ENCODE results near the gene IFNB1. TPM values are rescaled to one million over a fixed set of nuclear protein-coding genes. Genes with fewer than 3 reads are reported as not detected.

The IFNB1 gene
- total and polyA plus RNA-seq, 12 donors: not detected

- intact Hi-C loops (cut with DNase I): no loop called here
- WGBS, 4 donors: 50 to 73% (median 60%) methylated on average over 3 of the region's 3 CpGs
- no peaks in the 10 kb centered on the region for H3K36me3 ChIP-seq (replicated peaks in 1 of 2)
- no peaks in the 10 kb centered on the region for H3K9me3 ChIP-seq (replicated peaks in 1 of 3)
- H3K27ac ChIP-seq: no peak overlapping the region
- no peak for TF ChIP-seq CTCF (IDR thresholded peaks at IDR 0.05)
- TF ChIP-seq POLR2A (IDR thresholded peaks at IDR 0.05): no peak
- H3K4me1 ChIP-seq (replicated peaks in 1 of 2): peaks cover 2 to 3% of the 10 kb centered on the region in 2 donors
- no peak for DNase-seq
- no peak overlapping the region for H3K4me3 ChIP-seq
- H3K27me3 ChIP-seq: no peaks in the 10 kb centered on the region
Observed at GRCh38 chr9:21075484-21075883, 2.3 kb downstream of the IFNB1 start.

GRCh38 chr9:21070906-21071305 lies 6.8 kb downstream of the IFNB1 start:
- H3K27ac ChIP-seq: no peak overlapping the region
- no peak overlapping the region for H3K4me3 ChIP-seq
- TF ChIP-seq CTCF (IDR thresholded peaks at IDR 0.05) (no peak), POLR2A (IDR thresholded peaks at IDR 0.05) (no peak)
- no peak for DNase-seq
- intact Hi-C loops (cut with DNase I): no loop called here
- H3K27me3 ChIP-seq: no peaks in the 10 kb centered on the region
- no peaks in the 10 kb centered on the region for H3K9me3 ChIP-seq (replicated peaks in 1 of 3)
- H3K36me3 ChIP-seq (replicated peaks in 1 of 2): no peaks in the 10 kb centered on the region
- peaks cover 6 to 15% of the 10 kb centered on the region in 2 donors for H3K4me1 ChIP-seq (replicated peaks in 1 of 2)

GRCh38 chr9:21070171-21070571 lies 7.6 kb downstream of the IFNB1 start:
- no peaks in the 10 kb centered on the region for H3K27me3 ChIP-seq
- TF ChIP-seq POLR2A (IDR thresholded peaks at IDR 0.05) (peak in 1 of 2 donors; percentile 31), CTCF (IDR thresholded peaks at IDR 0.05) (peak; percentile 14 to 60 (median 50))
- H3K27ac ChIP-seq: peak overlapping the region in 3 of 5 donors; percentile 46 to 50 (median 49)
- no peaks in the 10 kb centered on the region for H3K9me3 ChIP-seq (replicated peaks in 1 of 3)
- peak overlapping the region in 1 of 4 donors; percentile 3 for H3K4me3 ChIP-seq
- no peaks in the 10 kb centered on the region for H3K36me3 ChIP-seq (replicated peaks in 1 of 2)
- peak; percentile 54 to 85 (median 75) for DNase-seq
- WGBS, 4 donors: 5 to 10% (median 9%) methylated on average over 4 of the region's 4 CpGs
- intact Hi-C loops (cut with DNase I): no loop called here
- H3K4me1 ChIP-seq (replicated peaks in 1 of 2): peaks cover 6 to 15% of the 10 kb centered on the region in 2 donors

GRCh38 chr9:21060919-21061561 lies 16.7 kb downstream of the IFNB1 start:
- no peaks in the 10 kb centered on the region for H3K27me3 ChIP-seq
- H3K36me3 ChIP-seq (replicated peaks in 1 of 2): no peaks in the 10 kb centered on the region
- no peak overlapping the region for H3K27ac ChIP-seq
- H3K4me1 ChIP-seq (replicated peaks in 1 of 2): no peaks in the 10 kb centered on the region
- no peak for DNase-seq
- 58 to 80% (median 69%) methylated on average over 2 of the region's 2 CpGs for WGBS, 4 donors
- intact Hi-C loops (cut with DNase I): no loop called here
- H3K9me3 ChIP-seq (replicated peaks in 1 of 3): no peaks in the 10 kb centered on the region
- no peak for TF ChIP-seq CTCF (IDR thresholded peaks at IDR 0.05)
- no peak for TF ChIP-seq POLR2A (IDR thresholded peaks at IDR 0.05)
- no peak overlapping the region for H3K4me3 ChIP-seq

All from adrenal gland (tissue), 12 donors.